Measurements from ENCODE around the gene P4HB.

Gene P4HB

GRCh38 chr17:81863123-81863675 lies 2.9 kb upstream of the P4HB start:
- Mint-ChIP-seq H3K27ac (peak overlapping the region; percentile 61 to 77 (median 74)), H3K4me1 (peaks cover 24% of the 10 kb centered on the region), H3K36me3 (ENCODE audit: low read depth) (peaks cover 13% of the 10 kb centered on the region), H3K9me3 (no peaks in the 10 kb centered on the region), H3K4me3 (peak overlapping the region; percentile 78 to 87 (median 84)), H3K27me3 (ENCODE audit: low read depth) (no peaks in the 10 kb centered on the region)
- no peak for TF ChIP-seq CTCF (IDR thresholded peaks at IDR 0.05; ENCODE audit: unreplicated experiment in 3 of 3)

GRCh38 chr17:81860756-81861568 lies 627 bp upstream of the P4HB start:
- Mint-ChIP-seq H3K9me3 (no peaks in the 10 kb centered on the region), H3K27me3 (ENCODE audit: low read depth) (no peaks in the 10 kb centered on the region), H3K4me3 (peak overlapping the region; percentile 87 to 94 (median 92)), H3K4me1 (peaks cover 21% of the 10 kb centered on the region), H3K36me3 (ENCODE audit: low read depth) (peaks cover 22% of the 10 kb centered on the region), H3K27ac (peak overlapping the region; percentile 63 to 95 (median 82))
- no peak for TF ChIP-seq CTCF (IDR thresholded peaks at IDR 0.05; ENCODE audit: unreplicated experiment in 3 of 3)

- Mint-ChIP-seq H3K9me3 (no peaks in the 10 kb centered on the region), H3K4me3 (peak overlapping the region; percentile 89 to 97 (median 96)), H3K4me1 (peaks cover 21% of the 10 kb centered on the region), H3K27ac (peak overlapping the region; percentile 63 to 86 (median 83)), H3K27me3 (ENCODE audit: low read depth) (no peaks in the 10 kb centered on the region), H3K36me3 (ENCODE audit: low read depth) (peaks cover 32% of the 10 kb centered on the region)
- no peak for TF ChIP-seq CTCF (IDR thresholded peaks at IDR 0.05; ENCODE audit: unreplicated experiment in 3 of 3)
Measured at GRCh38 chr17:81858967-81859905, 1.1 kb downstream of the P4HB start.

GRCh38 chr17:81858170-81858966 lies 2.0 kb downstream of the P4HB start:
- Mint-ChIP-seq H3K27me3 (ENCODE audit: low read depth) (no peaks in the 10 kb centered on the region), H3K9me3 (no peaks in the 10 kb centered on the region), H3K36me3 (ENCODE audit: low read depth) (peaks cover 36% of the 10 kb centered on the region)

More at GRCh38 chr17:81858170-81858966, 2.0 kb downstream of the P4HB start:
- H3K4me3 Mint-ChIP-seq, result peak overlapping the region; percentile 89 to 97 (median 96)
- H3K4me1 Mint-ChIP-seq, result peaks cover 16% of the 10 kb centered on the region
- no peak overlapping the region for H3K27ac Mint-ChIP-seq
- TF ChIP-seq CTCF (IDR thresholded peaks at IDR 0.05; ENCODE audit: unreplicated experiment in 3 of 3), result no peak
